ENCODE data around the gene PEX1.
"Not testable (repeated sequence)": the region's sequence is repeated elsewhere in the genome, so short reads cannot be mapped to it uniquely, and the experiment has no call there.

PEX1 gene

DNA sequence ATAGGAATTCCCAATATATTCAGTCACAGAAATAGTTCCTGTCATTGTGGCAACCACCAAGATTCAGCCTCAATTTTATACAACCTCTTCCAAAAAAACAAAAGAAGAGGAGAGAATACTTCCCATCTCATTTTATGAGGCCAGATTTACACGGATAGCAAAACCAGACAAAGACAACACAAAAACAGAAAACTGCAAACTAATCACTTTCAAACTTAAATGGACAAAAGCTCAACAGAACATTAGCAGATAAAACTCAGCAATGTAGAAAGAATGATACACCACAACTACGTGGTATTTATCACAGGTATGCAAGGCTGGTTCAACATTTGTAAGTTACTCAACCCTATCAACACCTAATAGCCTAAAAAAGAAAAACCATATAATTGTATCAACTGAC is 22.0 kb downstream of the PEX1 start:
- DNase-seq (ENCODE audit: low read depth in 2 of 3, low spot score in 2 of 3), result no peak

DNA sequence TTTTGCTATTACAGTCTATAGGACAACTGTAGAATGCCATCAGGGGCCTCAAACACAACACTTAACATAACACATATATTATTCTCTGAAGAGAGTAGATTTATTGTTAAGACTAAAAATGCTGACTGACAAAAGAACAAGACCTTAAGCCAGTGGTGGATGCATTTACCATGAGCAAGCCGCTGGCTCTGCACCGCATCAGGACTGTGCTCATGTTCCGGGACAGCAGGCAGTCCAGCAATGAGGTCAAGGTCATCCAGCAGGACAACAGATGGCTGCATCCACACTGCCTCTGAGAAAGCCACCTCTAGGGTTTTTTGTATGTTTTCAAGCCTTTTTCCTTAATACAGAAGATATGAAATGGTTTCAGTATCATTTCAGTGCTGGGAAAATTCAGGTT is 23.8 kb downstream of the PEX1 start:
- no peak for DNase-seq (ENCODE audit: low read depth in 2 of 3, low spot score in 2 of 3)

DNA sequence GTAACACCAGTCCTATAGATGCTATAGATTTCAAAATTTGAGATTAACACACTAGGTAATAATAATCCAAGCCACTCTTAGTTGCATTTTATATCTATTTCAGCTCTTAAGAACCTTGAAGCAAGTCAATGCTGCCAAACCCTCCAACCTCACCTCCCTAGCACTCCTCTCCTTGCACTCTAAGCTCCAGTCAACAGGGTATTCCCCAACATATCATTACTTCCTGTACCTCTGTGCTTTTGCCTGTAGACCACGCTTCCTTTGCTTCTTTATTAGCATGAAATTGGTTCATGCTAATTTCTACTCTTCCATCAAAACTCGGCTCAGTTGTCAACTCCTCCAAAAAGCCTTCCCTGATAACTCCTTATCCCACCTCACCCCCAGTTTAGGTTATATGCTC is 24.6 kb downstream of the PEX1 start:
- DNase-seq (ENCODE audit: low read depth in 2 of 3, low spot score in 2 of 3), result no peak

DNA sequence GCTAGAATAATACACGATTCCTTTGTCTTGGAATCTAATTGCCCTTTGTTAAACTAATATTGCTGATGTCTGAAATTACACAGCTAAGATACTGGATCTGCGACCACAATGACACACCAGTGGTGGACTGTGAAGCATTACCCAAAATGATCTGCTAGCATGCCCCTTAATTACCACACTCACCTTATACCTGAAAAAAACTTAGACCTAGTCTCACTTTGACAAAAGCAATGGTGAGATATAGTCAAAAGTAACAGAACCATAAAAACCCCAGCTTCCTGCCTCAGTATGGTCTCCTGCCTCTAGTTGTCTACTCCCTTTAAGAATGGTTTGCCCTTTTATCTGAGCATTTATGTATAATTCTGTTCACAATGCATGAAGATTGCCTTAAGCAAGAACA is 29.8 kb downstream of the PEX1 start:
- no peak for DNase-seq (ENCODE audit: low read depth in 2 of 3, low spot score in 2 of 3)

DNA sequence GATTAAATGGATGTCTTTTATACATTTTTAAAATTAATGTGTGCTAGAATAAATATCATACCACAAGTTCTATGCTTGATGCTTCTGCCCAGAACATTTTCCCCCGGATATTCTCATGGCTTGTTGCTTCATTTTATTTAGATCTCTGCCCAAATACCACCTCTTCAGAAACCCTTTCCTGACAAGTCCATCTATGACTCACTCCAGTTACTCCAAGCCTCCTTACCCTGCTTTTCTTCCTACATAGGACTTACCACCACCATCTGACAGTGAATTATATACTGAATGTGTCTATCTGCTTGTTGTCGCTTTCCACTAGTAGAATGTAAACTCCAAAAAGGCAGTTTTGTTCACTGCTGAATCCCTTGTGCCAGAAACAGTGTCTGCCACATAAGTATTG is 31.4 kb downstream of the PEX1 start:
- DNase-seq (ENCODE audit: low read depth in 2 of 3, low spot score in 2 of 3), result no peak

DNA sequence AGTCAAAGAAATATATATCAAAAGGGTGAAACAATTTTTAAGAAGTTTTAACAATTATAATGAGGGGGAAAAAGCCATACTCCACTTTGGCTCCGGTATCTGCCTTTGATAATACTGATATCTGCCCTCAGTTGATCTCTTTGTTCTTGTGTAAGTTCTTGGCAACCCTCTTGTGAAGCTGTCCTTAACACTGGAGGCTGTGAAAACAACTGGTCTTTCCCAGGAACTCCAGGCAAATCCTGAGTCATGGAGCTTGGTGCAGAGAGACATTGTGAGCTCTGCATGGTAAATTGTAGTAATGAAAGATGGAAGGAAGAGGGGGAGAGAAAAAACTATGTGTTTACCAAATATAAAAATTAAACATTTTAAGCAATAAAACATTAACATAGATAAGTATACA is 38.7 kb downstream of the PEX1 start:
- DNase-seq (ENCODE audit: low read depth in 2 of 3, low spot score in 2 of 3), result no peak

DNA sequence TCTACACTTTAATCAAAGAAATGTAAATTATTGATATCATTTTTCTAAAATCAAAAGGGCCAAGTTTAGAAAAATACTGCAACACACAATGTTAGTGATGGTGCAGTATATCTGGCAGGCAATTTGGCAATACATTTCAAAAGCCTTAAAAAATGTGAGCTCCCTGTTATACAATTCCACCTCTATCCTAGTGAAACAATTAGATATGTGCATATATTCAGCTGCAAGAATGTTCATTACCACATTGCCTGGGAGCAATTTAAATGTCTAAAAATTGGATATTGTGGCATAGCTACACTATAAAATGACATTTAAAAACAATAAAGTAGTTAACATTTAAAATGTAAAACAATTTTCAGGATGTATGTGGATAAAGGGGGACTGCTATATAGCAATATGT is 40.5 kb downstream of the PEX1 start:
- no peak for DNase-seq (ENCODE audit: low read depth in 2 of 3, low spot score in 2 of 3)

DNA sequence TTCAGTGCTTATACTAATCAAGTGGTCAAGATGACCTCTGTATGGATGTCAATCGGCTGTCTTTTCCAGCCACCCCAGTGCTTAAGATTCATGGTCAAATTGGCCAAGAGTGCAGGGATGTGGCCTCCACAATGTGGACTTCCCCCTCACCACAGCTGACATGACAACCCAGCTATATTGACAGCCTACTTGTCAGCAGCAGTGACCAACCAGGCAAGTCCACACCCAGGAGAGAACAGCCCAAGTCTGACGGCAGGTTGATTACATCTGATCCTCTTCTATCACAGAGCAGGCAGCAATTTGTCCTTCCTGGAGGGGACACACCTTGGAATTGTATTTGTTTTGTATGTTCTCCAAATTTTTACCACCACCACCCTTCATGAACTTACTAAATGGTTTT is 42.3 kb downstream of the PEX1 start:
- DNase-seq (ENCODE audit: low read depth in 2 of 3, low spot score in 2 of 3), result no peak

DNA sequence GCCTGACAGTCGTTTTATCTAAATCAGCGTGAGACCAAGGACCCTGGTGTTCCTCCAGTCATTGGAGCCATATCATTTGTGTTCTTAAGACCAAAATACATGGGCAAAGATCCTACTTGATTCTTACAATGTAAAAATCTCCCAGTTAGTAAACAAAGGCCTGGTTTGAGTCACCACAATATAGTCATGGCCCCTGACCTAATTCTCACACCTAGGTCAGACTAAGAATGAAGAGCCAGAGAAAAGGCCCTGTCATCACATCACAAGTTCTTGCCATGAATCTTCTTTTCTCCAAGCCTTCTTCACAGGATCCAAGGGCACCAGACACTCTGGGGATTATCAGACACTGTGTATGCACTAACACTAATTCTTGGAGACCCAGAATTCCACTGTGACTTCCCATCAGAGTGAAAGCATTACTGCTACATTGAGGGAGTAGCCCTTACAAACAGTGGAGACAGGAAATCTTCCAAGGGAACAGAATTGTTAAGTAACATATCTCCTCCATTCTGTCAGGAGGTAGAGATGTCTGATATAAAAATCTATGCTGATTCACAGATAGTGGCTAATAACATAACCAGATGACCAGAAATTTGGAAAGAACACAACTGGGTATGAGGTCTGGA is 42.9 kb downstream of the PEX1 start:
- no peak for DNase-seq (ENCODE audit: low read depth in 2 of 3, low spot score in 2 of 3)

DNA sequence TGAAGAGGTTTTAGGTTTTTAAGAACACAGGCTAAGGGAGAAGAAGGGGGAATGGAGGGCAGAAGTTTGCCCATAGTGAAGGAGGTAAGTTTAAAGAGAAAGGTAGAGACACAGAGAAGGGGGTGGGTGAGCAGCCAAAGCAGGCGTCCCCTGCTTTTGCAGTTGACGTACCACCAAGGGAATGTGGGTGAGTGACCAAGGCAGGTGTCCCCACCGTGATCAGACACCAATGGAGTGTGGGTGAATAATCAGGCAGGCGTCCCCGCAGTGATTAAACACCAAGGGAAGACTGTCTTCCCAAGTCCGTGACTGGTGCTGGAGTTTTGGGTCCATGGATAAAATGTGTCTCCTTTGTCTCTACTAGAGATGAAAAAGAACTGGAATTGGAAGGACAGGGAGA is 44.1 kb downstream of the PEX1 start:
- not testable (repeated sequence) for DNase-seq (ENCODE audit: low read depth in 2 of 3, low spot score in 2 of 3)

DNA sequence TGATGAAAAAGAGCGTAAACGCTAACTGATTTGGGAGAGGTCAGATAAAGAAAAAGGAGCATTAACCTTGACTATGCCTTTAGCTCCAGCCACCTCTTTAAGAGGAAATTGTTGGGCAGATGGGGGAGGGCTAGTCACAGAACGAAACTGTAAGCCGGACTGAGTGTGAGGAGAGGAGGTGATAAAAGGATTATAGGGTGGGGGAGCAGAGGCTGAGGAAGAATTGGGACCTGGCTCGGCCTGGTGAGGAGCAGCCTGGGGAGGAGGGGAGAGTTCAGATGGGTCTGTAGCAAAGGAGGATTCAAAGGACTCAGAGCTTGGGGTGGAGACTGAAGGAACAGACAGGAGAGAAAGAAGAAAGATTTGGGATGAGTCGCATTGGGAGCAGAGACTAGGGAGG is 44.7 kb downstream of the PEX1 start:
- not testable (repeated sequence) for DNase-seq (ENCODE audit: low read depth in 2 of 3, low spot score in 2 of 3)

DNA sequence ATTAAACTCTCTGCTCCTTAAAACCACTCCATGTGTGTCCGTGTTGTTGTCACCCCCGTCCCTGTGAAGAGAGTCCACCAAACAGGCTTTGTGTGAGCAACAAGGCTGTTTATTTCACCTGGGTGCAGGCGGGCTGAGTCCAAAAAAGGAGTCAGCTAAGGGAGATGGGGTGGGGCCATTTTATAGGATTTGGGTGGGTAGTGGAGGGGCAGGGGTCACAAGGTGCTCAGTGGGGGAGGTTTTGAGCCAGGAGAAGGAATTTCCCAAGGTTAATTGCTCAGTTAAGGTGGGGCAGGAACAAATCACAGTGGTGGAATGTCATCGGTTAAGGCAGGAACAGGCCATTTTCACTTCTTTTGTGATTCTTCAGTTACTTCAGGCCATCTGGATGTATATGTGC is 49.2 kb downstream of the PEX1 start:
- DNase-seq (ENCODE audit: low read depth in 2 of 3, low spot score in 2 of 3), result not testable (repeated sequence)

DNA sequence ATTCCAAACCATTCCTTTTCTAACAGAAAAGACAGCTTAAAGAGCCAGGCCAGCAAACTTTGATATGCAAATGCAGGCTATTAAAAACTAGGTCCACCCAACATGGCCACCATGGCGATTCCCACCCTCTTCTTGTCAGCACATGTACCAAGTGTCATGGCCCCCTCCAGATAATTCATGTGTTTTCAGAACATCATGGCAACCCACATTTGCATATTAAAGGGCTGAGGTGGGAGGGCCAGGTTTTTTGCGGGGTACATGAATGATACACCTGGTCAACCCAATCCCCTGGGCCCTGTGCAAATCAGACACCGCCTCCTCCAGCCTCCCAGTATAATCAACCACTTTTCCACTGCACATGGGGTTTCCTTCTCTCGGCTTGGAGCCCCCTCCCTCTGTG is 49.6 kb downstream of the PEX1 start:
- no peak for DNase-seq (ENCODE audit: low read depth in 2 of 3, low spot score in 2 of 3)

DNA sequence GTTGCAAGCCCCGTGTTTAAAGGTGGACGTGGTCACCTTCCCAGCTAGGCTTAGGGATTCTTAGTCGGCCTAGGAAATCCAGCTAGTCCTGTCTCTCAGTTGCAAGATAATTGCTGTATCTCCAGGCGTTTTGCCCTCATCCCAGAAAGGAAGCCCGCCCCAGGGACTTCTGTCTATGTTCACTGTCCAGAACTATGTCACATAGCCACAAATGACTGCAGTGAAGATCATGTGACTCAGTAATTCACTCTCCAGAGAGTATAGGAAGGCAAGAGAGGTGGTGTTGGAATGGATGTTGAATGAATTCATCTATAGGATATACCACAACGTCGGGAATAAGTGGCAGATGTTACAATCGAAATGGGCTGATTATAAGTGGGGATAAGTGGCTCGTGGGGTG is 50.2 kb downstream of the PEX1 start:
- DNase-seq (ENCODE audit: low read depth in 2 of 3, low spot score in 2 of 3), result no peak

DNA sequence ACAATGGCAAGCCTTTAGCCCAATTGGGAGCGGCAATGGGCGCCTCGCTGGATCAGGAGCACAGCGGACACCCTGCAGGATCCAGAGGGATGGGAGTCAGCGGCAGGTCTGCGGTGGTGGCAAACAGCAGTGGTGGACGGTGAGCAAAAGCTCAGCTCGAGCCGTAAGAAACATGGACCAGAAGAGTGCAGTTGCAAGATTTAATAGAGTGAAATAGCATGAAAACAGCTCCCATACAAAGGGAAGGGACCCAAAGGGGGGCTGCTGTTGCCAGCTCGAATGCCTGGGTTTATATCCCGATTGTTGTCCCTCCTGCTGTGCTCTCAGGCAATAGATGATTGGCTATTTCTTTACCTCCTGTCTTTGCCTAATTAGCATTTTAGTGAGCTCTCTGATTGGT is 50.6 kb downstream of the PEX1 start, which contains the start of gene ERVW-1:
TSS of gene ERVW-1 (minus strand) at position 266 of the 400 bp plus-strand sequence. CDS start 7,565 bp downstream, outside the sequence.
- not testable (repeated sequence) for DNase-seq (ENCODE audit: low read depth in 2 of 3, low spot score in 2 of 3)

DNA sequence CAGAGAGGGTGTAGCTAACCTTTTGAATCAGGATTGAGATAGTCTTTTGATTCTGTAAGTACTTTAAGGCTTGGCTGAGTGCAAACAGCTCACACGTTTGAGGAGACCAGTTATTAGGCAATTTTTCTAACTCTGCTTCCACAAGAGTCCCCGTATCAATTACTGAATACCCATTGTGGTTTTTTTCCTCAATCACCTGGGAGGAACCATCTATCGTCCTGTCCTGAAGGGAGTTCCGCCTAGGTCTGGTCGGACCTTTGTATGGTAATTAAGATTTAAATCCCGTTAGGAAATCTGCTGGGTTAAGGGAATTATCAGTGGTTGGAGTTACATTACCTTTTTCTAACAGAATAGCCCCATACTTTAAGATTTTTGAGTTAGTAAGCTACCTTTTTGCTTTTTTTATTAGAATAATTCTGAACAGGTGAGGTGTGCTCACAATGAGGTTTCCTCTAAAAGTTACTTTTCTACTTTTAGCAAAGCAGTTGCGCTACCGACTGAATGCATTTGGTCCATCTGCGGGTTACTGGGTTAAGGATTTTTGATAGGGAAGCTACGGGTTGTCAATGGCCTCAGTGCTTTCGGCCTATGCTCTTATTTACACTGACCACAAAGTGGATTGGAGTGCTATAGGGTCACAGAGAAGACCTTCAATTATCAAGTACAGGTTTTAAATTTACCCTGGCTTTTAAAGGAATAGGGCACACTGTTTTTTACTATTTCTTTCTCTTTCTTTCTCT is 52.3 kb downstream of the PEX1 start:
- not testable (repeated sequence) for DNase-seq (ENCODE audit: low read depth in 2 of 3, low spot score in 2 of 3)

DNA sequence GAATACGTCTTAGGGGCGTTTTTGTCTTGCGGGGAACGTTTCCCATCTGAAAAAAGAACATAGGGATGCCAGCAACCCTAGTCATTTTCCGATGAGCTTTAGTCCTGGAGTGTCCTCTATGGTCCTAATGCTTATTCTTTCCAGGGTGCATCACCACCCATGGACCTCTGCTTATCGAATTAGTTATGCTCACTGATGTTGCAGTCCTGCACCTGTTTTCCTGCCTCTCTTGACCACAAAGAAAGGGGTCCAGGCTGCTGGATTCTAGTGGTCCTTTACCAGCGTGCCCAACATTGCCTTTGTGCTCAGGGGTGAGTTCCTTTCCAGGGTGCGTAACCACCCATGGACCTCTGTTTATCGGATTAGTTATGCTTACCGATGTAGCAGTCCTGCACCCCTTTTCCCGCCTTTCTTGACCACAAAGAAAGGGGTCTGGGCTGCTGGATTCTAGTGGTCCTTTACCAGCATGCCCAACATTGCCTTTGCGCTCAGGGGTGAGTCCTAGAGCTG is 53.0 kb downstream of the PEX1 start:
- DNase-seq (ENCODE audit: low read depth in 2 of 3, low spot score in 2 of 3), result not testable (repeated sequence)

DNA sequence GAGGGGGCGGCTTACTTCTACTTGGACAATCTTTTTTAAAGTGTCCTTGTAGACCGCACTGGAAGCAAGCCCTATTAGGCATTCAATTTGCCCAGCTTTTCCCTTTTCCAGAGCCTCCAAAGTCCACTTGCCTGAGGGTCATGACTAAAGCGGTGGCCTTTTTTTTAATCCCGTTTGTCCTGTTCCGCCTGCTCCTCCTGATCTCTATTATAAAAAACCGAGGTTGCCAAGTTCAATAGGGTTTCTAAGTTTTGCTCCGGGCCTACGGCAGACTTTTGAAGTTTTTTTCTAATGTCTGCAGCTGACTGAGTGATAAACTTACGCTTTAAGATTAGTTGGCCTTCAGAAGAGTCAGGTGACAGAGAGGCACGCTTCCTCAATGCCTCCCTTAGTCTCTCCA is 54.3 kb downstream of the PEX1 start:
- DNase-seq (ENCODE audit: low read depth in 2 of 3, low spot score in 2 of 3), result not testable (repeated sequence)

DNA sequence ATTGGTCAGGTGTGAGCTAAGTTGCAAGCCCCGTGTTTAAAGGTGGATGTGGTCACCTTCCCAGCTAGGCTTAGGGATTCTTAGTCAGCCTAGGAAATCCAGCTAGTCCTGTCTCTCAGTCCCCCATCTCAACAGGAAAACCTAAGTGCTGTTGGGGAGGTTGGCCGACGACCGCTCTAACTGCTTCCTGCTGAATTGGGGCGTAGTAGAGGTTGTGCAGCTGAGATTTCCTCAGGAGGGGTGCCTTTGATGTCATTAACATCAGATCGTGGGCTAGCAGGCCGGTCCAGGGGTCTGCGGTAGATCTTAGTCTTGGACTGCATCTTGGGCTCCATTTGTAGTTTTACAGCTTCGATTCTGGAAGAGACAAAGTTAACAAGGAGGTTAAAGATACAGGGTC is 59.7 kb downstream of the PEX1 start:
- not testable (repeated sequence) for DNase-seq (ENCODE audit: low read depth in 2 of 3, low spot score in 2 of 3)

DNA sequence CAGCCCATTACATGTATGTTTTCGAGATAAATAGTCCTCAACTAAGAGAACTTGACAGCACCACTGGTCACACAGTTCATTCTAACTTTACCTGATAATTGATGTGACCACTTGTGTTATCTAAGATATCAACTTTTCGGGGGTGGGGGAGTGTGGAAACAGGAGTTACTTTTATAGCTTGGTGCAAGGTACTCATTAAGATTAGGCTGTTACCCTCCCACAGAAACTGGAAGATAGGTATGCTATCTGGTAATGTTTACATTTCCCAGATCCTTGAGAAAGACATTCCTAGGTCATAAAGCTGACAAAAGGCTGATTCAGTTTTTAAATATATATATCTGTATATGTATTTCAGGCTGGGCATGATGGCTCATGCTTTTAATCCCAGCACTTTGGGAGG is 61.6 kb downstream of the PEX1 start:
- DNase-seq (ENCODE audit: low read depth in 2 of 3, low spot score in 2 of 3), result no peak

DNA sequence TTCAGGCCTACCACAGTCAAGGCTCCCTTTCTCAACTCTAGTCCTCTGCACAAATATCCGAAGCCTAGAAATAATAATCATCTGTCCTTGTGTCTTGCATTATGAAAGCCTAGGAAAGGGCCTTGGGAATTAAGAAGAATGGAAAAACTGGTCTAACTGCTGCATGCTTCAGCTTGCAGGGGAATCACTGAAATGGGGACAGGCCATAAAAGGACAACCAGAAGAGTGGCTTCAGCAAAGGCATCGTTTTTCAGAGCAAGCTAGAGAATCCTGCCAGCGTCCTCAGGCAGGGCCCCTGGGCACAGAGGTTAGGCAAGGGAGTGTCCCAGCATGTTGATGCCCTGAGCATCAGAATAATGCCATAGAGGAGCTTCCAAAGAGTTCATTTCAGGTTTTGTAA is 63.8 kb downstream of the PEX1 start:
- no peak for DNase-seq (ENCODE audit: low read depth in 2 of 3, low spot score in 2 of 3)

DNA sequence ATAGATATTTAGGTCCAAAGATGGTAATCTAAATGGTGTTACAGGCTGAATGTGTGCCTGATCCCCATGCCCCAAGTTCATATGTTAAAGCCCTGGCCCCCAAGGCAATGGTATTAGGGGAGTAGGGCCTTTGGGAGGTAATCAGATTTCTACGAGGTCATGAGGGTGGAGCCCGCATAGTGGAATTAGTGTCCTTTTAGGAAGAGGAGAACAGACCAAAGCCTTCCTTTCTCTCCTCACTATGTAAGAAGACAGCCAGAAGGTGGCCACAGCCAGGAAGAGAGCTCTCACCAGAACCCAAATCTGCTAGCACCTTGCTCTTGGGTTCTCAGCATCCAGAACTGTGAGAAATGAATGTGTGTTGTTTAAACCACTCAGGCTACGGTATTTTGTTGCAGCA is 65.8 kb downstream of the PEX1 start:
- no peak for DNase-seq (ENCODE audit: low read depth in 2 of 3, low spot score in 2 of 3)

Measured in activated CD8-positive, alpha-beta memory T cell treated with anti-CD3 and anti-CD28 coated beads for 48 hours (primary cell).